H9 (cell line): ENCODE results near the gene GHRL. TPM values are rescaled to one million over a fixed set of nuclear protein-coding genes. Genes with fewer than 3 reads are reported as not detected.

Experiments used
- DNase-seq: peaks from one replicate; pipeline ENCODE4 v3.0.0-alpha.2; 2017
- H2AFZ ChIP-seq: one replicate; pipeline ENCODE4 v1.6.1; 2013; ENCODE audit warnings: mild to moderate bottlenecking, low read length, control low read depth, moderate library complexity
- H2AK5ac ChIP-seq: 2 replicates; pipeline ENCODE4 v1.6.1; 2013; ENCODE audit warnings: low read length, control low read depth, mixed read lengths; ENCODE audit not compliant: insufficient read length
- H2BK120ac ChIP-seq: one replicate; pipeline ENCODE4 v1.6.1; 2013; ENCODE audit warnings: low read depth, mild to moderate bottlenecking, low read length, control low read depth, inconsistent platforms; ENCODE audit not compliant: poor library complexity, severe bottlenecking
- H2BK12ac ChIP-seq: 2 replicates; pipeline ENCODE4 v1.6.1; 2013; ENCODE audit warnings: low read length, control low read depth, mixed read lengths, low read depth; ENCODE audit not compliant: insufficient read length
- H2BK15ac ChIP-seq: 2 replicates; pipeline ENCODE4 v1.6.1; 2013; ENCODE audit warnings: low read depth, low read length, control low read depth
- H2BK20ac ChIP-seq: one replicate; pipeline ENCODE4 v1.6.1; 2013; ENCODE audit warnings: low read depth, mild to moderate bottlenecking, low read length, control low read depth, inconsistent platforms; ENCODE audit not compliant: poor library complexity, severe bottlenecking
- H2BK5ac ChIP-seq: 2 replicates; pipeline ENCODE4 v1.6.1; 2013; ENCODE audit warnings: low read length, control low read depth, mixed read lengths; ENCODE audit not compliant: insufficient read length
- H3K14ac ChIP-seq: 2 replicates; pipeline ENCODE4 v1.6.1; 2013; ENCODE audit warnings: low read length, control low read depth; ENCODE audit not compliant: insufficient read depth
- H3K18ac ChIP-seq: 2 replicates; pipeline ENCODE4 v1.6.1; 2013; ENCODE audit warnings: low read depth, mild to moderate bottlenecking, mixed read lengths, low read length, control low read depth; ENCODE audit not compliant: insufficient read length
- H3K23ac ChIP-seq: 2 replicates; pipeline ENCODE4 v1.6.1; 2013; ENCODE audit warnings: low read length, control low read depth, mixed read lengths, low read depth; ENCODE audit not compliant: insufficient read length
- H3K23me2 ChIP-seq: 2 replicates; pipeline ENCODE4 v1.6.1; 2013; ENCODE audit warnings: low read depth, mild to moderate bottlenecking, mixed read lengths, low read length, control low read depth; ENCODE audit not compliant: insufficient read length, poor library complexity, severe bottlenecking
- H3K27ac ChIP-seq: 2 replicates; pipeline ENCODE4 v1.5.1; 2013; ENCODE audit warnings: low read length, control low read depth, mixed read lengths, low read depth; ENCODE audit not compliant: insufficient read length
- H3K27me3 ChIP-seq: 2 replicates; pipeline ENCODE4 v1.6.1; 2013; ENCODE audit warnings: low read length, control low read depth, inconsistent platforms; ENCODE audit not compliant: insufficient read depth
- H3K4ac ChIP-seq: 2 replicates; pipeline ENCODE4 v1.6.1; 2013; ENCODE audit warnings: low read depth, mild to moderate bottlenecking, control low read depth, inconsistent platforms, low read length, moderate library complexity
- H3K4me1 ChIP-seq: 2 replicates; pipeline ENCODE4 v1.6.1; 2013; ENCODE audit warnings: low read length, control low read depth, inconsistent platforms; ENCODE audit not compliant: insufficient read depth
- H3K4me2 ChIP-seq: 2 replicates; pipeline ENCODE4 v1.6.1; 2013; ENCODE audit warnings: low read length, control low read depth, mixed read lengths; ENCODE audit not compliant: insufficient read length, insufficient read depth
- H3K56ac ChIP-seq: 2 replicates; pipeline ENCODE4 v1.6.1; 2013; ENCODE audit warnings: low read depth, mild to moderate bottlenecking, mixed read lengths, low read length, control low read depth; ENCODE audit not compliant: insufficient read length
- H3K79me1 ChIP-seq: 2 replicates; pipeline ENCODE4 v1.6.1; 2013; ENCODE audit warnings: low read depth, mild to moderate bottlenecking, moderate library complexity, low read length, control low read depth, inconsistent platforms; ENCODE audit not compliant: insufficient read depth, poor library complexity, severe bottlenecking
- H3K79me2 ChIP-seq: 2 replicates; pipeline ENCODE4 v1.6.1; 2013; ENCODE audit warnings: low read length, control low read depth, inconsistent platforms; ENCODE audit not compliant: insufficient read depth
- H3K9ac ChIP-seq: 2 replicates; pipeline ENCODE4 v1.6.1; 2013; ENCODE audit warnings: low read length, control low read depth, mixed read lengths; ENCODE audit not compliant: insufficient read length; ENCODE audit errors: extremely low read depth
- H3K9me3 ChIP-seq: one replicate; pipeline ENCODE4 v1.6.1; 2013; ENCODE audit warnings: low read depth, low read length, inconsistent platforms; ENCODE audit not compliant: control insufficient read depth
- H3T11ph ChIP-seq: one replicate; pipeline ENCODE4 v1.6.1; 2013; ENCODE audit warnings: mild to moderate bottlenecking, low read length, control low read depth, inconsistent platforms
- H4K20me1 ChIP-seq: one replicate; pipeline ENCODE4 v1.6.1; 2013; ENCODE audit not compliant: control insufficient read depth, insufficient read length, insufficient read depth
- H4K5ac ChIP-seq: 2 replicates; pipeline ENCODE4 v1.6.1; 2013; ENCODE audit warnings: low read depth, mild to moderate bottlenecking, mixed read lengths, low read length, control low read depth; ENCODE audit not compliant: insufficient read length
- H4K8ac ChIP-seq: replicated peaks from 2 replicates; pipeline ENCODE4 v1.6.1; 2013; ENCODE audit warnings: low read length, control low read depth, mixed read lengths, low read depth; ENCODE audit not compliant: insufficient read length
- H4K91ac ChIP-seq: 2 replicates; pipeline ENCODE4 v1.6.1; 2013; ENCODE audit warnings: low read depth, mild to moderate bottlenecking, moderate library complexity, mixed read lengths, low read length, control low read depth; ENCODE audit not compliant: insufficient read length
- H3K27ac Mint-ChIP-seq, 3 experiments: 2 replicates in 2 of 3; 3 replicates in 1 of 3; pipeline ENCODE4 v1.8.0; 2020 to 2021; ENCODE audit warnings: mixed read lengths in 3 of 3, mild to moderate bottlenecking in 1 of 3, moderate library complexity in 1 of 3
- H3K27me3 Mint-ChIP-seq: 2 replicates; pipeline ENCODE4 v1.8.0; 2021; ENCODE audit warnings: low read depth, mild to moderate bottlenecking, moderate library complexity, mixed read lengths
- H3K36me3 Mint-ChIP-seq, 3 experiments: 2 replicates in 2 of 3; 3 replicates in 1 of 3; pipeline ENCODE4 v1.8.0; 2020 to 2021; ENCODE audit warnings: low read depth in 3 of 3, mixed read lengths in 3 of 3; ENCODE audit not compliant: insufficient read depth in 1 of 3
- H3K4me1 Mint-ChIP-seq, 2 experiments: 2 replicates each; pipeline ENCODE4 v1.8.0; 2020; ENCODE audit warnings: mixed read lengths in 2 of 2
- H3K4me3 Mint-ChIP-seq, 2 experiments: 2 replicates in 1 of 2; 3 replicates in 1 of 2; pipeline ENCODE4 v1.8.0; 2020 to 2021; ENCODE audit warnings: mild to moderate bottlenecking in 2 of 2, mixed read lengths in 2 of 2, moderate library complexity in 1 of 2
- H3K9me3 Mint-ChIP-seq, 2 experiments: 2 replicates in 1 of 2; 3 replicates in 1 of 2; pipeline ENCODE4 v1.8.0; 2020; ENCODE audit warnings: mild to moderate bottlenecking in 2 of 2, mixed read lengths in 2 of 2, moderate library complexity in 1 of 2
- CTCF ChIP-seq: fragments of 200-600 bp; sonication (generic); conservative IDR thresholded peaks from 3 replicates; pipeline ENCODE4 v1.8.0; 2021; ENCODE audit warnings: antibody characterized with exemption, mild to moderate bottlenecking
- WGBS: extraction: QIAGEN DNeasy Blood & Tissue Kit; methylation state at CpG from one replicate; pipeline ENCODE4 v1.1.7; 2013; ENCODE audit warnings: missing lambda C conversion rate, low lambda C conversion rate, mixed read lengths; ENCODE audit not compliant: insufficient read length; ENCODE audit errors: extremely low coverage; 5-methylcytosine and 5-hydroxymethylcytosine counted together
- total RNA-seq: library from RNA; stranded (reverse); gene quantifications from 2 replicates; pipeline ENCODE4 v1.2.1, GENCODE V29; 2021

Gene GHRL
- total RNA-seq, 1 experiment from 2014 or later, result 1.3 TPM

DNA sequence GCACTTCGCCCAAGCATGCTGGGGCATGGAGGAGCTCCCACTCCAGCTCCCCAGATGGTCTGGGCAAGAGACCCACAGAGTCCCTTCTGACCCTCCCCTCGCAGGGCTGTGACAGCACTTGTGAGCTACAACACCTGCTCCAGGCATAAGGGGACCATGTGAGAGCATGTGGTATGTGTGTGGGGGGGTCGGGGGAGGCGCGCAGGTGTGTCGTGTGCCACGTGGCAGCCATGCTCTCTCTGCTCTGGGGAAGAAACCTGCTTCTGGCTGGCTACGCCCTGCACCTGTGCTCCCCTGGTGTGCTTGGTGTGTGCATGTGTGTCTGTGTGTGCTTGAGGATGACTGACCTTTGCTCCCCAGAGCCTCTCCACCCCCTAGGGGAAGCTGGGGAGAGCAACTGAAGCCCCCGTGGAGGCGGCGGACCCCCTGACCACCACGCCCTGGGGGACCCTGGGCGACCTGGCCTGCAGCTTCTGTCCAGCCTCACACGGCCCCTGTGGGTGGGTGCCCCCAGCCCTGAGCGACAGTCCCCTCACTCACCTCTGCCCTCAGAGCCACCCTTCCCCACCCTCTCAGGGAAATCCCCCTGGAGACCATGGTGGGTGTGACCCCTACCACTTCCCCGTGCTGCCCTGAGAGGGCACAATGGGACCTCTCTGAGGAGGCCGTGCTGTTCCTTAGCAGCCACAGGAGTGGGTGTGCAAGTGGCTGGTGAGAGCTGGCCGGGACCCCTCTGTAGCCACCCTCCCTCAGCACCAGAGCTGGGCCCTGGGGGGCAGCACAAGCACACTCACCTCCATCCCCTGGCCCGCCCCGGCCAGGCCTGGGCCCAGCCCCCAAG lies 44.8 kb upstream of the GHRL start:
- no peaks in the 10 kb centered on the region for H3K27me3 ChIP-seq
- no peaks in the 10 kb centered on the region for H3K23me2 ChIP-seq
- no peak overlapping the region for H2BK120ac ChIP-seq
- no peak overlapping the region for H4K5ac ChIP-seq
- H2BK12ac ChIP-seq, result no peak overlapping the region
- H3T11ph ChIP-seq, result no peak overlapping the region
- H3K23ac ChIP-seq, result no peak overlapping the region
- no peak overlapping the region for H2BK15ac ChIP-seq
- no peaks in the 10 kb centered on the region; a peak in 1 of 7 replicates for H3K36me3 Mint-ChIP-seq
- no peak overlapping the region for H3K4ac ChIP-seq
- DNase-seq, result no peak
- H3K27me3 Mint-ChIP-seq, result peaks cover 8% of the 10 kb centered on the region
- peaks cover 2% of the 10 kb centered on the region; the same call in 1 of the 2 replicates for H3K4me1 ChIP-seq
- H3K4me2 ChIP-seq, result no peak overlapping the region
- no peak overlapping the region for H4K8ac ChIP-seq
- H2AK5ac ChIP-seq, result no peak overlapping the region
- no peak overlapping the region for H2BK5ac ChIP-seq
- H3K79me2 ChIP-seq, result no peaks in the 10 kb centered on the region
- no peak overlapping the region for H3K18ac ChIP-seq
- no peak overlapping the region for H3K4me3 Mint-ChIP-seq
- no peak overlapping the region; a peak in 1 of 7 replicates for H3K27ac Mint-ChIP-seq
- no peaks in the 10 kb centered on the region for H3K79me1 ChIP-seq
- H2BK20ac ChIP-seq, result no peak overlapping the region
- no peak for TF ChIP-seq CTCF
- H3K14ac ChIP-seq, result no peak overlapping the region; the same call in 1 of the 2 replicates
- no peak overlapping the region for H4K91ac ChIP-seq
- no CpG with 5 or more reads among the region's 20 CpGs for WGBS
- no peaks in the 10 kb centered on the region for H4K20me1 ChIP-seq
- no peak overlapping the region for H2AFZ ChIP-seq
- no peaks in the 10 kb centered on the region for H3K9me3 ChIP-seq
- peaks cover 14 to 23% of the 10 kb centered on the region in 2 experiments for H3K4me1 Mint-ChIP-seq
- H3K56ac ChIP-seq, result no peak overlapping the region
- H3K9ac ChIP-seq, result no peak overlapping the region
- no peaks in the 10 kb centered on the region for H3K9me3 Mint-ChIP-seq
- H3K27ac ChIP-seq, result no peak overlapping the region
